Muscle of back (tissue), 11 donors: ENCODE measurements around the gene TOPAZ1. TPM values are rescaled to one million over a fixed set of nuclear protein-coding genes. Genes with fewer than 3 reads are reported as not detected.

Source experiments
- DNase-seq, 3 donors: peaks; one replicate each; pipeline versions ENCODE4 v3.0.0 to v3.0.0-alpha.2; 2013
- polyA plus RNA-seq, 10 donors: library from polyadenylated mRNA; unstranded; fragments of 120-200 nt; gene quantifications; one replicate each; pipeline ENCODE4 v1.2.1, GENCODE V29; 2013; ENCODE audit not compliant: insufficient read length in 10 of 10

TOPAZ1 gene
- polyA plus RNA-seq, 10 donors: 0.03 to 0.04 TPM; not detected in 8

- DNase-seq: no peak
These were observed 1.0 kb downstream of the TOPAZ1 start for GRCh38 chr3:44242721-44243120.

GRCh38 chr3:44248152-44248551 lies 6.5 kb downstream of the TOPAZ1 start:
- DNase-seq: no peak

- no peak for DNase-seq
These were observed 10.8 kb downstream of the TOPAZ1 start for GRCh38 chr3:44252332-44252959.

- no peak for DNase-seq
These were observed 17.7 kb downstream of the TOPAZ1 start for GRCh38 chr3:44259404-44259803.

- no peak for DNase-seq
These were observed 22.5 kb downstream of the TOPAZ1 start for GRCh38 chr3:44264146-44264545.

GRCh38 chr3:44265815-44266214 lies 24.1 kb downstream of the TOPAZ1 start:
- no peak for DNase-seq

GRCh38 chr3:44272191-44272590 lies 30.5 kb downstream of the TOPAZ1 start:
- no peak for DNase-seq

GRCh38 chr3:44277925-44278324 lies 36.2 kb downstream of the TOPAZ1 start:
- DNase-seq: no peak

- DNase-seq: no peak
These were observed 38.4 kb downstream of the TOPAZ1 start for GRCh38 chr3:44280077-44280476.

- DNase-seq: no peak
These were observed 38.9 kb downstream of the TOPAZ1 start for GRCh38 chr3:44280631-44281030.

- no peak for DNase-seq
These were observed 43.3 kb downstream of the TOPAZ1 start for GRCh38 chr3:44284949-44285348.

GRCh38 chr3:44289882-44290462 lies 48.3 kb downstream of the TOPAZ1 start:
- no peak for DNase-seq

- DNase-seq: no peak
These were observed 50.6 kb downstream of the TOPAZ1 start for GRCh38 chr3:44292276-44292675.

GRCh38 chr3:44292947-44293346 lies 51.3 kb downstream of the TOPAZ1 start:
- DNase-seq: no peak

GRCh38 chr3:44297255-44297654 lies 55.6 kb downstream of the TOPAZ1 start:
- DNase-seq: no peak

GRCh38 chr3:44301746-44302145 lies 60.1 kb downstream of the TOPAZ1 start:
- DNase-seq: no peak

- no peak for DNase-seq
These were observed 67.8 kb downstream of the TOPAZ1 start for GRCh38 chr3:44309500-44309899.

GRCh38 chr3:44318891-44319311 lies 77.2 kb downstream of the TOPAZ1 start:
- no peak for DNase-seq

- DNase-seq: no peak
These were observed 79.6 kb downstream of the TOPAZ1 start for GRCh38 chr3:44321335-44321734.

- DNase-seq: peak; percentile 51 to 78 (median 66)
These were observed 81.8 kb downstream of the TOPAZ1 start for GRCh38 chr3:44323341-44323955.

- DNase-seq: no peak
These were observed 82.9 kb downstream of the TOPAZ1 start for GRCh38 chr3:44324584-44324983.

- peak in 1 of 3 donors; percentile 7 for DNase-seq
These were observed 84.3 kb downstream of the TOPAZ1 start for GRCh38 chr3:44326019-44326418.

GRCh38 chr3:44326515-44326914 lies 84.8 kb downstream of the TOPAZ1 start:
- DNase-seq: no peak
